HG03064 (cell line): ENCODE measurements around the gene FUOM.
"Not testable (repeated sequence)": the region's sequence is repeated elsewhere in the genome, so short reads cannot be mapped to it uniquely, and the experiment has no call there.

Experiments used
- ATAC-seq: cut with Tn5 transposase; IDR thresholded peaks from one replicate; pipeline ENCODE4 v1.9.1; 2021; ENCODE audit warnings: low read depth; ENCODE audit not compliant: unreplicated experiment

The FUOM gene

DNA sequence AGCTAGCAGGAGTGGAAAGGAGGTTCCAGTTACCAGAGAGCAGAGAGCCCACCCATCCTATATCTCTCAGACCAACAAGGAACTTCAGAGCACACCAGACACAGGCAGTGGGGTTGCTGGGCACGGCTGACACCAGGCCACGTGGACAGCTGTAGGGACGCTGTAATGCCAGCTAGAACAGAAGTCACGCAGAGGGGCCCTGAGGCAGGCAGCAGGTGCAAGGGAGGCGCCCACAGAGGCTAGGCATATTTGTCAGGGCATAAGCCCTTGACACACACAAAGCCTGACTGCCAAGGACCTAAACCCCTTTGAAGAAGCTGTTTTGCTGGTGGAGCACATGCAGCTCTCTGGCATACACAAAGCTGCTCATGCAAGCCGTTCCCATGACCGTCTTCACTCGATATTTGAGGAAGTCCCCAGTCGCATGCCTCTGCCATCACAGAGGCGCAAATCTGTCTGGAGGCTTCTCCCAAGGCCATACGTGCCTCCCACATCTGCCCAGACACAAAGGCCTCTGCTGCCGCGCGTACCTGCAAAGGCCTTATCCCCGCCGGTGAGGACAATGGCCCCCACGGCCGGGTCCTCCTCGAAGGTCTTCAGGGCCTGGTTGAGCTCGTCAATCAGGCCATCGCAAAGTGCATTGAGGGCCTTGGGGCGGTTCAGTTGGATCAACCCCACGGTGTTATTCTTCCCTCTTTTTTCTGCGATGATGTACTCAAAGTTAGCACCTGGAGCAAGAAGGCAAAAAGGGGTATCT, 12.4 kb upstream of the FUOM start:
- no peak for ATAC-seq

DNA sequence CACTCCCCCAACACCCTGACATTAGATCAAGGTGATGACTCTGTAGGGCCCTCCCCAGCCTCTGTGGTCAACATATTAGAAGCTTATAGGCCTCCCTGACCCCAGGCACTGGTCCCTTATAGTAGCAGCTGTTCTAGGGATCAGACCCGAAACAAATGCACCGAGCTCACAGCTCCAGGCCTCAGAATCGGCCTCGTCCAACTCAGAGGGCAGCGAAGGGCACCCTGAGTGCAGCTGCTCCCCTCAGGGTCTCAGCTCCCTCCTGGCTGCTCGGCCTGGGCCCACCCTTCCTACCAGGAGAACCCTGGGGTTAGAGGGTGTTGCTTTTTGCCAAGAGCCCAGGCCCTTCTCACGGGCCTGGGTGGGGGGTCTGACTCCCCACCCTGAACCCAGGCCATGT, 10.3 kb upstream of the FUOM start:
- no peak for ATAC-seq

DNA sequence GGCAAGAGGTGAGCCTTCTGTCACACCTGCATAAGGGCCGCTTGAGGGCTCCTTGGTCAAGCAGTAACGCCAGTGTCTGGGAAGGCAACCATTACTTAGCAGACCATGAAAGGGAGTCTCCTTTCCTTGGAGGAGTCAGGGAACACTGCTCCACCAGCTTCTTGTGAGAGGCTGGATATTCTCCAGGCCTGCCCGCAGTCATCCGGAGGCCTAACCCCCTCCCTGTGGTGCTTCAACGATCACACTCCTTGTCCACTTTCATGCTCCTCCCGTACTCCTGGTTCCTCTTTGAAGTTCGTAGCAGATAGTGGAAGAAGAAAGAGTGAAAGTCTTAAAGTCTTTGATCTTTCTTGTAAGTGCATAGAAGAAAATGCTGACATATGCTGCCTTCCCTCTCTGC, 9.6 kb upstream of the FUOM start:
- ATAC-seq: not testable (repeated sequence)

DNA sequence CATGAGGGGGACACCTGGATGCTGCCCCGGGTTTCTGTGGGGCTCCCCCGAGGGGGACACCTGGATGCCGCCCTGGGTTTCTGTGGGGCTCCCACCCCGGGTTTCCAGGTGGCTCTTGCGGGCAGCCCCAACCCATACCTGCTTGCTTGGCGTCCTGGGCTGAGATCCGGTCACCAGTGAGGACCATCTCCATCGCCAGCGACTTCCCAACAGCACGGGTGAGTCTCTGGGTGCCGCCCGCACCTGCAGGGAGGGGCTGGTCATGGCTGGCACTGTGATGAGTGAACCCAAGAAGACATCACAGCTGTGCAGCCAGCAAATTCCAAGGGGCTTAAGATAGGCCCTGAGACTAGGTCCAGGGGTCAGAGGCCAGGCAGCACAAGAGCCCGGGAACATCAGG, 8.9 kb upstream of the FUOM start:
- ATAC-seq: no peak

DNA sequence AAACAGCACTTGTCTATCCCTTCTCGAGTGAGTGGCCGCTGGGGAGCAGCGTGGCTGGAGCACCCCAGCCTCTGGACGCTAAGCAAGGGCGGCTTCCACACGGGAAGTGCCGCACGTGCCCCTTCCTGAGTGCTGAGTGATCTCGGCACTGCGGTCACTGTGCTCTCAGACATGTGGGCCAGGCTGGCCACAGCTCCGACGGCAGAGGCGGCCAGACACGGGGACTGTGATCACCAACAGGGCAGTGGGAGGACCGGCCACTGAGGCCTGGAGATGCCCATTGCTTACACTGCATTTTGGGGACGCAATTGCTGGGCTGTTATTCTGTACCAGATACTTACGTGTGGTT, 8.3 kb upstream of the FUOM start:
- ATAC-seq: no peak

DNA sequence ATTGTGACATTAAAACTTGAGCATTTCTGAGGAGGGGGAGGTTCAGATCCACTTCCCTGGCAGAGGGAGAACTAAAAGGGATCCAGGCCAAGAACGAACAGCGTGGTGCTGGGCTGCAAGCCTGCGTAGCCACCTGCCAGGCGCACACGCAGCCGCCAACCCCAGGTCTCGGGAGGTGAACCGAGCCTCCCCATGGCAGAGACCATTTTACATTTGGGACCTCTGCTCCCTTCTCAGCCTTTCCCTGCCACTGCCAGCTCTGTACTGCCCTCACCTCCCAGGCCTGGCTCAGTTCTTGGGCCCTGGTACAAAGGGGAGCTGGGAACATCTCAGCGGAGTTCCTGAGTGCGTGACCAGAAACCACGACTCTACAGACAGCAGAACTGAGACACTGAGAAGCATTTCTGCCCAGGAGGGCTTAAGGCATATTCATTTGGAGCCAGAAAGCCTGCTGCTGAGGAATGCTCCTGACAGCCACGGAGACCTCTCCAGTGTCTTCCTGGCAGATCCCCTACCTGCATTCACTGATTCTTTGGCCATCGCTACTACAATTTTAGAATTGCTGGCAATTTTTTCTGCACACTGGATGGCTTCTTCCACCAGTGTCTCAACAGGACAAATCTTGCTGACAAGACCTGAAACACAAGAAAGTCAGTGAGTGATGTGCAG, 7.8 kb upstream of the FUOM start:
- ATAC-seq: no peak

DNA sequence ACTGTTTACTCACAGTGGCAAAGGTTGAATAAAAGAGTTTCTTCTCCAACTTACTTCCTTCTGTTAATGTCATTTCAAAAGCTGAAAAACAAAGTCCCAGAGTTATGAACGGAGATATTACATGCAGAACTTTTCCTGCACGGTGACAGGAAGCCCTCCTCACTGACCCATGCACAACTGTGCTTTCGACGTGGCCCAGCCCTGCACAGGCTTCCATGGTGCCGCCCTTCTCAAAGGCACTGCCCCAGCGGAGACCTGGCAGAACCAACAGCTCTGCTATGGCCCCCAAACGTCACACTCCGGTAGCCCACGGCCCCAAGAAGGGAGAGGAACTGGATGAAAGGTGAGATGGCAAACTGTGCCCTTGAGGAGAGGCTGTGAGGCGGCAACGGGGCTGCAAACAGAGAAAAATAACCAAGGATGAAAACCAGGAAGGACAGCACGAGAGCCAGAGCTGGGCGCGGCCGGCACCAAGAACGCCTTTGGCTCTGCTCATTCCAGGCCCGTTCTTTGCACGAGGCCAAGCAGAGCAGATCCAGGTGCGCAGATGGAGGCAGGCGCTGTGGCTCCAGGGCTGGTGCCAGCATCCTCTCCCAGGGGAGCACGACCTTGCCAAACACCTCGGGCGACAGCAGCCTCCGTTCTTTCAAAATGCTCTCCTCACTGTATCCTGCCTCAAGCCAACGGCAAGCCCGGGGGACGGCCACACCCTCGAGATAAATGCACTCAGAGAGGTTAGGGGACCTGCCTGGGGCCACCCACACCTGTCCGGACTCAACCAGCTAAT, 7.0 kb upstream of the FUOM start:
- no peak for ATAC-seq

DNA sequence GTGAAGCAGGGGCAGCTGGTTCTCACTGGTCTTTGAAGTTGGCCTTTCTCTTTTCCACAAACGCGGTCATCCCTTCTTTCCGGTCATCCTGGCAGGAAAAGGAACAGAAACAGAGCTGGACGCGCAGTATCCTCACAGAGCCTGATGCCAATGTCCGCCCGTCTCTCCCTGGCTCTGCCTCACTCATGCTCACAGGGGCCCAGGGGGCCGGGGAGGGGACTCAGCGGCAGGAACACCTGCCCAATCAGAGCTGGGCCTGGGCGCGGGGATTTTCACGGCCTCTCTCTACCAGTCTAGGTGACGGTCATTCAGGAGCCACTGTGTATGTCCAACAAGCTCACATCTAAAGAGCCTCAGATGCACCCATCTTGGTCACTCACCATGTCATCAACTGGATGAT, 5.0 kb upstream of the FUOM start:
- ATAC-seq: no peak

DNA sequence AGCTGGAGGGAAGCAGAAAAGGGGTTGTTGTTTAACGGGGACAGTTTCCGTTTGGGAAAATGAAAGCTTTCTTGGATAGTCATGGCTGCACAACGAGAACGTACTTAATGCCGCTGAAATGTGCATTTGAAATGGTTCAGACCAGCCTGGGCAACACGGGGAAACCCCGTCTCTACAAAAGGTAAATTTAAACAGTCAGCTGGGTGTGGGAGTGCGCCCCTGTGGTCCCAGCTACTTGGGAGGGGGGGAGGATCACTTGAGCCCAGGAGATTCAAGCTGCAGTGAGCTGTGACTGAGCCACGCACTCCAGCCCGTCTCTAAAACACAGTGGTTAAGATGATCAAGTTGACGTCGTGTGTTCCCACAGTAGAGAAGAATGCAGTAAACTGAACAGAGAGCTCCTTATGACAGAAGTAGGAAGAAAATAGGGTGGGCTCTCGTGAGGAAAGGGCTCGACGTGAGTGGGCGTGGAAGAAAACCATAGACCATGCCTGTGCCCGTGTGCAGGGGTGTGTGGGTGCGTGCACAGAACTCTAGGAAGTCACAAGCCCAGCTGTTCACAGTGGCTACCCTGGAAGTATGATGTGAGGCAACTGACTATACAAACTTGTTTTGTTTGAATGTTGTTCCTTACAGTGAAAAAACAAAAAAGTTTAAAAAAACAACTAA, 4.1 kb upstream of the FUOM start:
- no peak for ATAC-seq

DNA sequence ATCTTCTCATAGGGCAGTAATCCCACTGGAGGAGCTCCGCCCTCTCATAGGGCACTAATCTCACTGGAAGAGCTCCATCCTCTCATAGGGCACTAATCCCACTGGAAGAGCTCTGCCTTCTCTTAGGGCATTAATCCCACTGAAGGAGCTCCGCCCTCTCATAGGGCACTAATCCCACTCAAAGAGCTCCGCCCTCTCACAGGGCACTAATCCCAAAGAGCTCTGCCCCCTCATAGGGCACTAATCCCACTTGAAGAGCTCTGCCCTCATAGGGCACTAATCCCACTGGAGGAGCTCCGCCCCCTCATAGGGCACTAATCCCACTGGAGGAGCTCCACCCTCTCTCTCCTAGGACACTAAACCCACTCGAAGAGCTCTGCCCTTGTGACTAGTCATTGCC, 3.4 kb upstream of the FUOM start:
- no peak for ATAC-seq

DNA sequence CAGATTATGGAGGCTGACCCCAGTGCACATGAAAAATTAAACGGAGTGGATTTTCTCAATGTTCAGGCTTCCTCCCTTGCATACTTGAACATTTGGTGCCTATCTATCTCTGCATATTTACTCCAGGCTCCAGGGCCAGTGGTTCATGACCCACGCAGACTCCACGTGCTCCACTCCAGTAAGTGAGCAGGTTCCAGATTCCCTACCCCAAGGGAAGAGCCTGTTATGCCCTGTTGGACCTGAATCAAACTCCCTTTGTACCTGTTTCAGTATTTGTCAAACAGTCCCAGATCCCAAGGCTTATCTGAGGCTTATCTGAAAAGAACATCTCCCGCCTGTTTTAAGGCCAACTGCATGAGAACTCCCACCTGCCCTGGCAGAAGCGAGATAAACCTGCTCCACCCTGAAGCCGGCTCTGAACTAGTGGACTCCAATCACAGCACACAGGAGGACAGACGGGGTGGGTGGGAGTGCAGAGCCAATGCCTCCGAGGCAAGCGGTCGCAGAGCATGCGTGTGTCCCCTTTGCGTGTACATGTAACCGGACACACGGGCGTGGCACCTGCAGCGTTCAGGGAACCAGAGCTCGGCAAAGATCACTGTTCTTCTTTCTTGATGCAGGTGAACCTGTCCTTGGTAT, 2.3 kb upstream of the FUOM start:
- no peak for ATAC-seq

DNA sequence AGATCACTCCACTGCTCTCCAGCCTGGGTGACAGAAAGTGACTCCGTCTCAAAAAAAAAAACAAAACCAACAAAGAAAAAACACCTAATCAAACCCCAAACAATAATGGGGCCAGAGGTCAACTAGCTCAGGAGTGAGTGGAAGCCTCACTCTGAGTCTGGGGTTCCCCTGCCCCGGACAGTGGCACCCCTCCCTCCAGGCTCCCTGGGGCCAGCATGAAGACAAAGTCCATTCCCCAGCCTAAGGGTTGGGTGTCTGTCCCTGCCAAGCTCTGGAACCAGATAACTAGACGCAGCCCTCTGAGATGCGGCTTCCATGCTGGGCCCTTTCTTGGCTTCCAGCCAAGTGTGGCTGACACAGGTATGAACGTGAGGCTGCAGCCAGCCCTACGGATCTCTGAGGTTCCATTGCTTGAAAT, 1.7 kb upstream of the FUOM start:
- ATAC-seq: no peak

DNA sequence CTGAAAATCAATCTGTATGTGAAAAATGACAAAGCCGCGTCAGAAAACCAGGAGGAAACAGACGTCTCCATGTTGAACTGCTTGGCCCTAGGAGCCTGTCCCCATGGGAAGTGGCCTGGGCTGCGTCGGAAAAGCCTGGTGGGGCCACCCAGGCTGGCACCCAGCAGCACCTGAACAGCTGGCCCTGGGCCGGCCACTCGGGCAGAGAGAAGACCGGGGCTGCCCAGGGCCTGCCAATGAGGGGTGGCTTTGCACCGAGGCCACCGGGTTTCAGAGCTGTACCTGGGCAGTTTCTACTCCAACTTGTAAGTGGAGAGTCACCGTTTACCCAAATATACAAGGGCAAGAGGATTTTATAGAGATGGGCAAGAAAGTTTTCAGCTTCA, 1.1 kb upstream of the FUOM start:
- no peak for ATAC-seq

DNA sequence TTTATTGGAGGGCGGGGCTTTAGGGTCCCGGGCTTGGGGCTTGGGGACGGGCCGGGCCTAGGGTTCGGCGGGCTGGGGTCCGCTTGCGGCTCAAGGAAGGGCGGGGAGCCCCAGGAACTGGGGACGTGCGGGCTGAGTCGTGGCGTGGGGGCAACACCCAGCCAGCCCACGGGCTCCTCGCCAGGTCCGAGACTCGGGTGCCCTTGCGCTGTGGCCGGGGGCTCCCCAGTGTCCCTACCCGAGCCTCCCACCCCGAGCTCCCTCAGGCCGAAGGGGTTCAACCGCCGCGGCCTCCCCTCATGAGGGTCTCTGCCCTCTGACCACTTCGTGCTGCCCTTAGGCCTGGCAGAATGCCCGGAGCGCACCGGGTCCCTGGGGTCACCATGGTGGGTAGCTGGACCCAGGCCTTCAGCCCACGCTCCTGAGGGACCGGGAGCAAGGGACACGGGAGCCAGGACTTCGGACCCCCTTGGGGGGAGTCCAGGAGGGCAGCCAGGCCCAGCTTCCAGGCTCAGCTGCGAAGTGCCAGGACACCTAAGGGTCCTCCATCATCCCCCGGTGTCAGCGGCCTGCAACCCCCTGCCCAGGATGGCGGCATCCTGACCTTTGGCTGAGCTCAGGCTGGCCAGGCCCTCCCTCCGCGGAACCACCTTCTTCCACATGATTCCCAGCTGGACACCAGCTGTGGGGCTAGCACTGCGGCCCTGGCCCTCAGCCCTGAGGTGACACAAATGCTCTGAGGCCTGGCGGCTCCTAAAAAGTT, 524 bp upstream of the FUOM start:
- no peak for ATAC-seq

DNA sequence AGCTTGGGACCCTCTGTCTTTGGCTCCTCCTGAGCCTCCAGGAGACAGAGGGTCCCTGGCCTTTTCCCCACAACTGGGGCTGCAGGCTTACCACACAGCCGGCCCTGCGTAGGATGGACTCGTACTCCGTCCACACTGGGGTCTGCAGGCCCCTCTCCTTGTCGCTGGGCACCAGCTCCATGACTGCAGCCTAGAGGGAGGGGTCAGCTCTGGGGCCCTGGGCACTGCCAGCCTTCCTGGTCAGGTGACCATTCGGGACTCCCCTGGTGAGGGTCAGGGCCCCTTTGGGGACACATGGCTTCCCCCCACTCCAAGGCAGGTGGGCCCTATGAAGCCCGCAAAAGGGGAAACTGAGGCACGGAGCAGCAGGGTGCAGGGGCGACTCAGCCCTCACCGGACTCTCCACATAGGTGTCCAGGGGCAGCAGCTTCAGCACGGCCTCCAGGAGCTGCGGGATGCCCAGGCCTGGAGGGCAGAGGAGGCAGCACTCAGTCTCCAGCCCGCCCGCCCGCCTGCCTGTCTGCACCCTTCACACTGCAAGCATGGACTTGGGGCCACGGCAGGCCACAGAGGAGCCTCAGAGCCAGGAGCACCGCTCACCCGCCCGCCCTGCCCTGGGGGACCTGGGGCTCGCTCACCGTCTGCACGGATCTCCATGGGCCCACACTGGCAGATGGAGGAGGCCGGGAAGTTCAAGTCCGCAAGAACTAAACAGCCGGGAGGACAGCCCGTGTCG, 1.1 kb downstream of the FUOM start:
- no peak for ATAC-seq

DNA sequence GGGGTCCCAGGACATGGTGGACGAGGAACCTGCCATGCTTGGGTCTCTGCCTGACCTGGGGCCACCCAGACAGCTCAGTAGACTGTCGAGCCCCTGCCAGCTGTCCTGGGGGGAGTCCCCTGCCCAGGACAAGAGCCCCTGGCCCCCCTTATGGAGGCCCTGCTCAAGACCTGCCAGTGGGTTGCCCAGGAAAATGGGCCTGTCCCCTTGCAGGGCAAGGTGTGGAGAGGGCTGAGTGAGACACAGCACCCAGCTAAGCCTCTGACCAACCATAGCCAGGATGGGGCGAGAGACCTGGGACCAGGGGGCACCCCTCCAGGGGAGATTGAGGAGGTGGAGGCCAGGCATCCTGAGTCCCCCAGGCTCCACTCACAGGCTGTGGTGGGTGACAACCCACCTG, 1.8 kb downstream of the FUOM start:
- no peak for ATAC-seq

DNA sequence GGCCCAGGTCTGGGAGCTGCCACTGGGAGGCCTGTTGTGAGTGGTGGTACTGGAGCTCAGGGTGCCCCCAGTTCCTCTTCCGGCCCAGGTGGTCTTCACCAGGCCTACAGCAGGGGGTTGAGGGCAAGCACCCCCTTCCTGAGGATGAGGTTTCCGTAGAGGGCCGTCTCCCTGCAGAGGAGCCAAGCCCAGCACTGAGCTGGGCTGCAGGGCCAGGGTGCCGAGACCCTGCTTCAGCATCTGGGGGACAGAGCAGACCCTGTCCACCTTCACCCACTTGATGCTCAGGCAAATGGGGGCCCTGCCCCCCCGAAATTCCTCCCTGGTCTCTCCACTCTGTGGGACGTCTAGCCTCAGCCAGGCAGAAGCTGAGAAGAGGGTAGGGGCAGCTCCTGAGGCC, 2.6 kb downstream of the FUOM start:
- ATAC-seq: no peak

DNA sequence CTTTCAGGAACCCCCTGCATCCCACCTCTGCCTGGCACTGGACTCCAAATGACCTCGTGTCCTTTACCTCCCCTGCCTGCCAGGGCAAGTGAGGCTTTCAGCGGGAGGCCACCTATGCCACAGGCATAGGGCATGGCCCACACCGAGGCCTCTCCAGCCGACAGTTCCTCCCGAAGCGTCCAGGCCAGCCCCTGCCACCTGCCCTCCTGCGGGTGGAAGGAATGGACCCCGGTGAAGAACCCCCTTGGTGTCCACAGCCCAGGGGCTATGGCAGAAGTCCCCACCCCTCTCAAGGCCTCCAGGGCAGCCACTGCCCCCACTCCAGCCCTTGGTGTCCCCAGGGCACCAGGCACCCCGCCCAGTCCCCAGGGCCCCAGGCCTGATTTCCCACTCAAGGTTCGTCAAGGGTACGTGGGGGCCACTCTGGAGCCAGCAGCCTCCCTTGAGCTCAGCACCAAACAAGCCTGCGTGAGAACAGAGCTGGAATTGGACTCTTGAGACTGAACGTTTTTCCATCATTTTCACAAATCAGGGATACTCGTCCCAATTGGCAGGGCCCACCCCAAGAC, 3.1 kb downstream of the FUOM start:
- ATAC-seq: no peak

DNA sequence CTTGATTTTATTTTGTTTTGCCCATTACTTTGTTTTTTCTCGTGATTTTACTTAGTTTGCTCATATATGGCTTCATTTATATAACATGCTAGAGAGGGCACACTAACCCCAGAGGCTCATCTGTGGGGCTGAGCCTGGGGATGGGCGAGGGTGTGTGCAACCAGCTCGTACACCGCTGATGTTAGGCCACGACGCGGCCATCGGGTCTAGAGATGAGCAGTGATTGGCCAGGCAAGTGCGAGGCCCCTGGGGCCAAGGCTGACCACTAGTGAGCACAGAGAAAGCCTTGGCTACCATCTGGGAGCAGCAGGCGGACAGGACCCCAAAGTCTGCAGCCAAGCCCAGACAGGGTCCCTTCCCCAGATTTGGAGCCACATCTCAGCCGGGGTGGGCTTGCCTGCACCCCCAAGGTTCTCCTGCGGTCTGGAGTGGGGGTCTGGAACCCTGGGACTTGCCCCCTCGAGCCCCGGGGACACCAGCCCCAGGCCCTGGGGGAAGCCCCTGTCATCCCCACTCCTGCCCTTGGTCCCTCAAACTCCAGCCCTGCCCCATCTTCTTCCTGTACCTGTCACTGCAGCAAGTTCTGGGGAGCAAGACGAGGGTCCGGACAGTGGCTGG, 3.7 kb downstream of the FUOM start:
- ATAC-seq: no peak
